NCI-H2171 treated with DMSO at 0.1 percent for 48 hours (cell line): ENCODE measurements around the gene PKIB.
"Not testable (repeated sequence)": the region's sequence is repeated elsewhere in the genome, so short reads cannot be mapped to it uniquely, and the experiment has no call there.

Source experiments
- DNase-seq: peaks from one replicate; lab custom pipeline; 2025; lab: John Stamatoyannopoulos, UW

PKIB gene

GRCh38 chr6:122710908-122711635, 100.9 kb downstream of the PKIB start:
- DNase-seq: no peak

GRCh38 chr6:122712093-122712447, 101.9 kb downstream of the PKIB start:
- DNase-seq: no peak

DNA sequence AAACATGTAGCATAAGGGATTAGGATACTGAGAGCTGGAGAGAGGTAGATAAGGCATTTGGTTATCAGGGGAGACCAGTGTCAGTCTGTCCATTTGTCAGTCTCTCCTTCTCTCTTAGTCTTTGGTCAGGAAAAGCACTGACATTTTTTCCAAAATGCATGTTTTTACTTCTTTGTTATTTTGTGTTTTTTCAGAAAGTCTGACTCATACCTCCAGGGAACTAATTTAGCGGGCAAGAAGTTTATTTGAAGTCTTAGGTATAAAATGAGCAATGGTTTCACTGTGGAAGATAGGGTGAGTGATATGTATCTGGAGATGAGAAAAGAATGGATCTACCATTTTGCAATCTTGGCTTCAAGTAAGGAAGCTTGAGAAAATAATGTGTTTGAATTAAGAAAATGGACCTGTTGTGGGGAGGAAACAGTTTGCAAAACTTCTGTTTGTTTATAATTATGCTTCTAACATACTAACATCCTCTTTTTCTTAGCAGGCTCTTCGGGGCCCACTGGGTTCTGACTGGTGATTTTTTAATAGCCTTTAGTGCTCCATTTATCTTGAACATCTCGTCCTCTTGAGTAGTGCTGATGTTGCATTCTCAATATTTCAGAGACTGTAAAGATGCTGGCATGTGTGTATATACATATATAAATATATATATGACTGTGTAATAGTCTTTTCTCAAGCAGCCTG, 102.4 kb downstream of the PKIB start:
- DNase-seq: no peak

- DNase-seq: no peak
These were observed 102.9 kb downstream of the PKIB start for GRCh38 chr6:122713138-122713537.

DNA sequence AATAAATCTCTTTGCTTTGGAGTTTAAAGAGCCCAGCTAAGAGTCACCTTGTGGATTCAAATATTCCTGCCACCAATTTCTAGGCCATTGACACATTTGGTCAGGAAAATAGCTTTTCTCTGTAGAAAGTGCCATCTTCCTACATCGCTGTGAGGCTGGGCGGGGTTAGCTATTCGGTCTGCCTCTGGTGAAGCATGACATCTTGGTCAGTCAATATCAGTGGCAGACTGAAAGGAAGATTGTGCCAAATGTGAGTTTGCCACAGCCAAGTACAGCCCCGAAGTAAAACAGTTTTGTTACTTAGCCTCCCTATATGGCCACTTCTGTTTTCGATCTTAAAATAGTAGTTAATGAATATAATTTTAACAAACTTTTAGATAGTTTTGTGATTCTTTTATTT, 103.9 kb downstream of the PKIB start:
- no peak for DNase-seq

GRCh38 chr6:122715725-122716124, 105.5 kb downstream of the PKIB start:
- DNase-seq: no peak

- no peak for DNase-seq
These were observed 107.1 kb downstream of the PKIB start for GRCh38 chr6:122717350-122717749.

DNA sequence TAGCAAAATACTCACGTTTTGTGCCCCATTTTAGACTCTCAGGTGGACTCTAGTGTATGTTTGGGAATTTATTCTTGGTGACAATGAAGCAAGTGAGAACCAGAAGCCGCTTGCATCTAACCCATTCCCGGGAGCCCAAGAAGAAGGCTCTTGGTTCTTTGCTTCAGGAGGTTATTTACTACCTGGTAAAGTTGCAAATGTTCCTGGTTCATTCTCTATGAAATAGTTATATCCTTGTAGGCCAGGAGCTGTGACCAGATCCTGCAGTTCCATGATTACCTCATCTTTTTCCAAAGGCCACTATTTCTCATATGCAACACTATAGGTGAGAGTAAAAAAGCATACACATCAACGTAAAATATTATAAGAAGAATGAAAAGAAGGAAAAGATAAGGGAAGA, 108.4 kb downstream of the PKIB start:
- no peak for DNase-seq

DNA sequence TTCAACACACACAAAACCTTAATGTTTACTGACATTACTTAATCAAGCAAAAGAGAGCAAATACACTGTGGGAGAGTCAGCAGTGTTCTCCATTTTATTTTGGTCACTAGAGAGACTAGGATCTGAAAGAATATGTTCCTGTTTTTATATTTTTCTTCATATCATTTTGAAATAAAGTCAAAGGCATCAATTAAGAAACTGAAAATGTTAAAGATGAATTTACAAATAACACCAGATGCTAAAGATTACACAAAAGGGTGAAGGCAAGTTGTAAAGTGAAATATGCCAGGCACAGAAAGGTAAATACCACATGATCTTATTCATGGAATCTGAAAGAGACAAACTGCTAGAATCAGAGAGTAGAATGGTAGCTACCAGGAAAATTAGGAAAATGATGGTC, 109.0 kb downstream of the PKIB start:
- no peak for DNase-seq

- DNase-seq: no peak
These were observed 112.5 kb downstream of the PKIB start for GRCh38 chr6:122722746-122723145.

- no peak for DNase-seq
These were observed 116.4 kb downstream of the PKIB start for GRCh38 chr6:122726649-122727048.

DNA sequence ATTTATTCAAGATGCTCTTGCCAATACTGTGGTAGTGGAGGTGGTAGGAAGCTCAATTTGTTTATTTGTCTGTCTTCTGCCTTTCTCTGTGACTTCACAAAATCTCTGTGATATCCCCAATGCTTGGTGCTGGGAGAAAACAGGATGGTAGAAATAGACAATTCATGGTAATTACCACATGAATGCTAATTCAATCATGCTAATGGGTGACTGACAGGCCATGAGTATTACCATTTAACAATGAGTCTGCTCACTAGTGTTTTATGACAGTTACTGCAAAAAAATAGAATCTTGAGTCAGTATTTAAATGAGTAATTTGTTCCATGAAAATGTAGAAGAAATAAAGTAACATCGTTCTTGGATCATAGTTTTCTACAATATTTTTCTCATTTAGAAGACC, 117.0 kb downstream of the PKIB start:
- no peak for DNase-seq

- peak; percentile 33 for DNase-seq
These were observed 120.1 kb downstream of the PKIB start for GRCh38 chr6:122730334-122730733.

- DNase-seq: peak; percentile 69
These were observed 120.7 kb downstream of the PKIB start for GRCh38 chr6:122730775-122731386.

DNA sequence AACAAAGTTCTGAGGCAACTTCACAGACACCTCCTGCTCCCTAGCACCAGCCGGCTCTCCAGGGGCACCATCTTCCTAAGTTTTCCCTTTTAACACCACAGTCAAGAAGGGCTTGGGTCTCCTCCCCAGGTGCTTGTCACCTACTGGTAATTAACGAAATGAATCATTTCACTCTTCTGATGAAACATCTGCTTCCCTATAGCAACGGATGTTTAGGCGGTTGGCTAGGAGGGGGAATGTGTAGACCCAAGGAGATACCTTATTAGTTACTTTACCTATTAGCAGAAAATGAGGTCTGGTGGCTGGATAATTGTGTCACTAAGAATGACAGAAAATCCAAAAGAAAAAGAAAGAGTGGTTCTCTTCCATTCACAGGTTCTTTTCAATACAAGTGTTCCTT, 123.1 kb downstream of the PKIB start:
- peak; percentile 82 for DNase-seq

DNA sequence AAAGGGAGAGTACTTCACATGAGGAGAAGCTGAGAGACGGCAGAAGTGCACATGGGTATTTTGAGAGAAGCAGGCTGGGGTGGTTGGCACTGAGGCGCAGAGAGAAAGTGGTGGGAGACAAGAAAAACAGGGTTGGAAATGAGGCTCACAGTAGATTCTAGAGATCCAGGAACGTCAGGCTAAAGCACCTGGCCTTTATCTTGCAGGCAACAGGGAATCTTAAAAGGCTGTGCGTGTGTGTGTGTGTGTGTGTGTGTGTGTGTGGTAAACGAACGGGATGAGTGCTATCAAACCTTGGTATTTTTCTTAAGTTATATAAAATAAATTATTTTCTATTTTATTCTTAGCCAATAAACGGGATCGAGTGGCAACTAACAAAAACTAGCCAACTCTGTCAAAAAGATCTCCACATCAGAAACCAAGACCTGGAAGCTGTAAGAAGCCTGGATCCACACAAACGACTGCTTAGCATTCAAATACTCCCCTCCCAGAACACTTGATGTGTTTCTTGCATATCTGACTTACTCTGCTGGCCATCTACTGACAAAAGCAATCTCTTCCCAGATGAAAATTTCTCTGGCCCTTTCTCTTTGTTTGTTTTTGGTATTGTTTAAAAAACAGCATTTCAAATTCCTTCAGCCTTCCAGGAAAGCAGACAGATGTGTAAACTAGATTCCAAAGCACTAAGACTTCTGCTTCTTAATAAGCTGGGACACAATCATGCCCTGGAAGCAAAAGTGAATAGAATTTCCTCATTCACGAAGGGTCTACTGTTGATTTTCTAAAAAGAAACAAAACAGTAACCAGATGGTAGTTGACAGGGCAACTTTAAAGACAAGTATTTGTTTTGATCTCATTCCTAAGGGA, 124.6 kb downstream of the PKIB start:
- DNase-seq: peak; percentile 63

- DNase-seq: peak; percentile 94
These were observed 125.4 kb downstream of the PKIB start for GRCh38 chr6:122735582-122735981.

- peak; percentile 92 for DNase-seq
These were observed 126.0 kb downstream of the PKIB start for GRCh38 chr6:122736163-122736562.

- DNase-seq: peak; percentile 80
These were observed 126.4 kb downstream of the PKIB start for GRCh38 chr6:122736616-122737015.

DNA sequence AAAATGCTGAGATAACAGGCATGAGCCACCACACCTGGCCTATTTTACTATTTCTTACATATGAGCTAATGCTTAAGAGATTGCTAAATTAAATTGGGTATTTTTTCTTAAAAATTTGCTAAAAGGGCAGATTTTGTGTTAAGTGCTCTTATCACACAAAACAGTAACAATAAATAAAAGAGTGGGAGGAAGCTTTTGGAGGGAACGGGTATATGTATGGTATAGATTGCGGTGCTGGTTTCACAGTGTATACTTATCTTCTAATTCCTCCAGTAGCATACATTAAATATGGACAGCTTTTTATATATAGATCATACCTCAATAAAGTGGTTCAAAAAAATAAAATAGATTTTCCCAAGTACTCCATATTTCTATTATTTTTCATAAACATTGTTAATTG, 129.9 kb downstream of the PKIB start:
- DNase-seq: no peak

- no peak for DNase-seq
These were observed 130.7 kb downstream of the PKIB start for GRCh38 chr6:122740936-122741335.

GRCh38 chr6:122744247-122744646, 134.0 kb downstream of the PKIB start:
- DNase-seq: not testable (repeated sequence)
